Caco-2 (cell line): ENCODE measurements around the gene PTAR1. TPM values are rescaled to one million over a fixed set of nuclear protein-coding genes. Genes with fewer than 3 reads are reported as not detected.

Source experiments
- BruUV-seq: library from RNA; stranded (reverse); fragments of 400-500 nt; replicated peaks from 2 replicates; lab custom pipeline; 2021; lab: Mats Ljungman, UMichigan
- CTCF ChIA-PET: fragments of 300-600 bp; sonication (Branson Sonifier 250); formaldehyde crosslinking; loops from one replicate; lab custom pipeline; 2022; ENCODE audit warnings: antibody characterized with exemption; lab: Charles Lee
- POLR2A ChIA-PET: fragments of 300-600 bp; sonication (Branson Sonifier 250); formaldehyde crosslinking; loops from one replicate; lab custom pipeline; 2022; ENCODE audit warnings: antibody characterized with exemption; lab: Charles Lee
- DNase-seq, 2 experiments: peaks; one replicate each; pipeline versions ENCODE4 v3.0.0 to v3.0.0-alpha.2; 2020 to 2022
- H3K27me3 ChIP-seq: replicated peaks from 2 replicates; pipeline ENCODE4 v1.6.0; 2011; ENCODE audit warnings: low read length; ENCODE audit not compliant: control insufficient read depth, insufficient read depth
- H3K36me3 ChIP-seq: 2 replicates; pipeline ENCODE4 v1.5.1; 2011; ENCODE audit warnings: low read length; ENCODE audit not compliant: control insufficient read depth, insufficient read depth
- H3K4me1 ChIP-seq: fragments of 250-450 bp; sonication (Bioruptor Pico); 2 replicates; pipeline ENCODE4 v1.5.1; 2020; ENCODE audit warnings: mild to moderate bottlenecking
- H3K4me3 ChIP-seq: 2 replicates; pipeline ENCODE4 v1.5.1; 2011; ENCODE audit warnings: low read depth, mild to moderate bottlenecking, control low read depth, low read length
- H3K9me3 ChIP-seq: fragments of 250-450 bp; sonication (Bioruptor Pico); 2 replicates; pipeline ENCODE4 v1.5.1; 2020; ENCODE audit warnings: mild to moderate bottlenecking, moderate library complexity
- H3K27ac Mint-ChIP-seq: one replicate; pipeline ENCODE4 v1.8.0; 2022; ENCODE audit warnings: mixed read lengths; ENCODE audit not compliant: unreplicated experiment
- H3K27me3 Mint-ChIP-seq: one replicate; pipeline ENCODE4 v1.8.0; 2022; ENCODE audit warnings: mixed read lengths; ENCODE audit not compliant: insufficient read depth, unreplicated experiment
- H3K36me3 Mint-ChIP-seq: one replicate; pipeline ENCODE4 v1.8.0; 2022; ENCODE audit warnings: mild to moderate bottlenecking, mixed read lengths; ENCODE audit not compliant: insufficient read depth, unreplicated experiment
- H3K4me1 Mint-ChIP-seq: one replicate; pipeline ENCODE4 v1.8.0; 2022; ENCODE audit warnings: low read depth, mixed read lengths; ENCODE audit not compliant: unreplicated experiment
- H3K4me3 Mint-ChIP-seq: one replicate; pipeline ENCODE4 v1.8.0; 2022; ENCODE audit warnings: mild to moderate bottlenecking, moderate library complexity, mixed read lengths; ENCODE audit not compliant: unreplicated experiment
- H3K9me3 Mint-ChIP-seq: one replicate; pipeline ENCODE4 v1.8.0; 2022; ENCODE audit warnings: mixed read lengths; ENCODE audit not compliant: unreplicated experiment
- intact Hi-C: fragments of 100-400 bp; cut with micrococcal nuclease; formaldehyde crosslinking; loops from one replicate; pipeline ENCODE4 v1.10.0; 2022; ENCODE audit not compliant: unreplicated experiment
- total RNA-seq: library from RNA; stranded (reverse); gene quantifications from 2 replicates; pipeline ENCODE4 v1.2.3, GENCODE V29; 2022
- TF ChIP-seq, protein P1 (sequence below), 2 experiments: fragments of 200-600 bp in 1 of 2; IDR thresholded peaks; 1 replicate in 1 of 2; 2 replicates in 1 of 2; pipeline versions ENCODE4 v1.5.1 to v1.8.0; 2011 to 2022; ENCODE audit warnings: antibody characterized with exemption in 1 of 2, control low read depth in 1 of 2, inconsistent platforms in 1 of 2, low read depth in 1 of 2, low read length in 1 of 2, mild to moderate bottlenecking in 1 of 2, moderate library complexity in 1 of 2; ENCODE audit not compliant: insufficient read depth in 1 of 2, severe bottlenecking in 1 of 2, unreplicated experiment in 1 of 2

The PTAR1 gene
- total RNA-seq, 1 experiment from 2014 or later = 16.5 TPM

DNA sequence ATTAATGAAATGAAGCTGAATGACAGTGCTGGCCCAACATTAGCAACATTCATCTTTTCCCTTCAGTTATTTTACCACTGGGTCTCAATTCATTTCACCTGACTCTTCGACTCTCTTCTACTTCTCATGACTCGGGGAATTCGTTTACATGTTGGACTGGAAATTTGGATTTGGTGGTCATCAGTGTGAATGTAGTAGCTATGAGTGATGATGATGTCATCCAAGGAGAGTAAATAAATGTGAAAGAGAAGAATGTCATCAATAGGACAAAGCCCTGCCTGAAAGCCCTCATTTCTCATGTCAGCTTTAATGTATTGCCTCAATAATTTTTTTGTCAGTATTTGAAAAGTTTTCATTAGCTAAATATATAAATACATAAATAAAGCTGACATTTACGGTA lies 38.9 kb upstream of the PTAR1 start:
- no peaks in the 10 kb centered on the region for H3K36me3 Mint-ChIP-seq
- ChIA-PET POLR2A (no interaction called here), CTCF (no interaction called here)
- no peaks in the 10 kb centered on the region for H3K27me3 Mint-ChIP-seq
- no peak overlapping the region for H3K4me3 ChIP-seq
- DNase-seq = no peak
- TF ChIP-seq, protein P1, sequence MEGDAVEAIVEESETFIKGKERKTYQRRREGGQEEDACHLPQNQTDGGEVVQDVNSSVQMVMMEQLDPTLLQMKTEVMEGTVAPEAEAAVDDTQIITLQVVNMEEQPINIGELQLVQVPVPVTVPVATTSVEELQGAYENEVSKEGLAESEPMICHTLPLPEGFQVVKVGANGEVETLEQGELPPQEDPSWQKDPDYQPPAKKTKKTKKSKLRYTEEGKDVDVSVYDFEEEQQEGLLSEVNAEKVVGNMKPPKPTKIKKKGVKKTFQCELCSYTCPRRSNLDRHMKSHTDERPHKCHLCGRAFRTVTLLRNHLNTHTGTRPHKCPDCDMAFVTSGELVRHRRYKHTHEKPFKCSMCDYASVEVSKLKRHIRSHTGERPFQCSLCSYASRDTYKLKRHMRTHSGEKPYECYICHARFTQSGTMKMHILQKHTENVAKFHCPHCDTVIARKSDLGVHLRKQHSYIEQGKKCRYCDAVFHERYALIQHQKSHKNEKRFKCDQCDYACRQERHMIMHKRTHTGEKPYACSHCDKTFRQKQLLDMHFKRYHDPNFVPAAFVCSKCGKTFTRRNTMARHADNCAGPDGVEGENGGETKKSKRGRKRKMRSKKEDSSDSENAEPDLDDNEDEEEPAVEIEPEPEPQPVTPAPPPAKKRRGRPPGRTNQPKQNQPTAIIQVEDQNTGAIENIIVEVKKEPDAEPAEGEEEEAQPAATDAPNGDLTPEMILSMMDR (IDR thresholded peaks at IDR 0.05; ENCODE audit: insufficient read depth in 1 of 2, low read depth in 1 of 2, low read length in 1 of 2, severe bottlenecking in 1 of 2, unreplicated experiment in 1 of 2) = no peak
- H3K4me1 Mint-ChIP-seq = no peaks in the 10 kb centered on the region
- BruUV-seq = no TSS peak
- H3K27me3 ChIP-seq = no peaks in the 10 kb centered on the region
- no peak overlapping the region for H3K4me3 Mint-ChIP-seq
- no peaks in the 10 kb centered on the region for H3K36me3 ChIP-seq
- no peaks in the 10 kb centered on the region for H3K9me3 Mint-ChIP-seq
- intact Hi-C loops = no loop called here
- H3K27ac Mint-ChIP-seq = no peak overlapping the region
- no peaks in the 10 kb centered on the region for H3K9me3 ChIP-seq
- H3K4me1 ChIP-seq = no peaks in the 10 kb centered on the region

GRCh38 chr9:69797675-69798074 lies 37.9 kb upstream of the PTAR1 start:
- Mint-ChIP-seq H3K36me3 (no peaks in the 10 kb centered on the region), H3K4me3 (no peak overlapping the region), H3K4me1 (no peaks in the 10 kb centered on the region), H3K27me3 (no peaks in the 10 kb centered on the region), H3K9me3 (no peaks in the 10 kb centered on the region), H3K27ac (no peak overlapping the region)
- BruUV-seq = no TSS peak
- intact Hi-C loops = no loop called here
- ChIA-PET POLR2A (no interaction called here), CTCF (no interaction called here)
- DNase-seq = no peak
- Histone ChIP-seq H3K36me3 (no peaks in the 10 kb centered on the region), H3K4me3 (no peak overlapping the region), H3K27me3 (no peaks in the 10 kb centered on the region), H3K9me3 (no peaks in the 10 kb centered on the region), H3K4me1 (no peaks in the 10 kb centered on the region)
- TF ChIP-seq, protein P1 (IDR thresholded peaks at IDR 0.05; ENCODE audit: insufficient read depth in 1 of 2, low read depth in 1 of 2, low read length in 1 of 2, severe bottlenecking in 1 of 2, unreplicated experiment in 1 of 2) = no peak

- H3K27me3 ChIP-seq = no peaks in the 10 kb centered on the region
- intact Hi-C loops = no loop called here
- no peaks in the 10 kb centered on the region for H3K36me3 ChIP-seq
- TF ChIP-seq, protein P1 (IDR thresholded peaks at IDR 0.05; ENCODE audit: insufficient read depth in 1 of 2, low read depth in 1 of 2, low read length in 1 of 2, severe bottlenecking in 1 of 2, unreplicated experiment in 1 of 2) = no peak
- Mint-ChIP-seq H3K36me3 (no peaks in the 10 kb centered on the region), H3K9me3 (no peaks in the 10 kb centered on the region), H3K4me1 (no peaks in the 10 kb centered on the region), H3K4me3 (no peak overlapping the region), H3K27me3 (no peaks in the 10 kb centered on the region), H3K27ac (no peak overlapping the region)
- no peaks in the 10 kb centered on the region for H3K9me3 ChIP-seq
- no TSS peak for BruUV-seq
- no peak overlapping the region for H3K4me3 ChIP-seq
- no peaks in the 10 kb centered on the region for H3K4me1 ChIP-seq
- CTCF ChIA-PET = no interaction called here
- no peak for DNase-seq
- POLR2A ChIA-PET = no interaction called here
These were observed 34.5 kb upstream of the PTAR1 start for GRCh38 chr9:69794356-69794755.
